ENCODE data around the gene CCDC172.

Gene CCDC172

DNA sequence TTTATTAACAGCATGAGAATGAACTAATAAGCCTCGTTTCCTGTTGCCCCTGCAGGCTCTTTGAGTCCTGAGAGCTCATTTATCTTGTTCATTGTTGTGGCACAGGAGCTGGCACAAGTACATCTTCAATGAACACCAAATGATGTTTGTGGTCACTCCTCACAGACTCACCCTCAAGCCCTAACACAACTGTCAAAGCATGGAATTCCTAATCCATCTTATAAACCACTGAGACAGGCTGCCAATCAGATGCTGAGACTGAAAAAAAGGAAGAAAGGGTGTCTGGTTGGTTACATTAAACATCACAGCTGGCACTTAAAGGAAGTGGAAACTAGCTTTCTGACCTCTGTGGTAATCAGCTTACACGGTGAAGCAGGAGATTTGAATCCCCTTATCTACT is 7.7 kb upstream of the CCDC172 start:
- Histone ChIP-seq H3K4me1 (ENCODE audit: insufficient read depth, low read length) (no peaks in the 10 kb centered on the region), H3K4me2 (ENCODE audit: insufficient read depth, low read length) (no peak overlapping the region)

DNA sequence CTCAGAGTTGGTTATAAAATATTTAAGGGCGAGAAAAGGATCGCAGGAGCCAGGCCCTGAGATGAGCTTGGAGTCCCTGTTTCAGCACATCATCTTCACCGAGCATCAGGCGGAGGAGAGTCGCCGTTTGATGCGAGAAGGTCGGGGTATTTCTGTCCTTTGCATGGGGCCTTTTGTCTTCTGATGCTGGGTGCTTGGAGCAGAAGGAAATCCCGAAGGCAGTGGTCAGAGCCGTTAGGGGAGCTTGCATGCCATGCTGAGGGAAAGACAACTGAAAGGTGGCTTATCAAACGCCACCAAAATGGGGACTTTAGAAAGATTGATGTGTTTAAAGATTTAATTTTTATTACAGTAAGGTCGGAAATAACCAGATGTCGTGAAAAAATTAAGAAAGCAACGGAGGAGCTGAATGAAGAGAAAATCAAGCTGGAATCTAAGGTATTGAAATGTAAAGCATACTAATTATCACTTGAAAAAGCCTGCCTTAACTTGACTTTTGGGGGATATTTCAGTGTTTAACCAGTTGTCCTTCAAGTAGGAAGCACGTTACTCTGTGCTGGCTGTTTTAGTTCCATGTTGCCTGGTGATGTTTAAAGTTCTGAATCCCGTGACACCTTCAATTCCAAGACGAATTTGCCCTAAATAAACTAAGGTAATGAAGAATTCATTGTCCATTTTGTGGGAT is 845 bp downstream of the CCDC172 start:
- Histone ChIP-seq H3K4me2 (ENCODE audit: insufficient read depth, low read length) (no peak overlapping the region), H2AFZ (ENCODE audit: low read depth, low read length) (no peak overlapping the region), H4K20me1 (ENCODE audit: insufficient read depth, low read length) (no peaks in the 10 kb centered on the region), H3K4me3 (ENCODE audit: low read depth in 1 of 2, low read length in 2 of 2) (no peak overlapping the region), H3K9me3 (ENCODE audit: insufficient read depth, low read length, severe bottlenecking) (no peaks in the 10 kb centered on the region), H3K4me1 (ENCODE audit: insufficient read depth, low read length) (no peaks in the 10 kb centered on the region), H3K36me3 (ENCODE audit: insufficient read depth, low read length) (no peaks in the 10 kb centered on the region), H3K27me3 (ENCODE audit: insufficient read depth, low read length, poor library complexity) (no peaks in the 10 kb centered on the region), H3K9ac (ENCODE audit: low read depth, low read length) (no peak overlapping the region), H3K27ac (ENCODE audit: low read length) (no peak overlapping the region), H3K79me2 (ENCODE audit: insufficient read depth, low read length) (no peaks in the 10 kb centered on the region)
- ATAC-seq (ENCODE audit: insufficient read depth, low read depth): no peak
- TF ChIP-seq, protein P1, sequence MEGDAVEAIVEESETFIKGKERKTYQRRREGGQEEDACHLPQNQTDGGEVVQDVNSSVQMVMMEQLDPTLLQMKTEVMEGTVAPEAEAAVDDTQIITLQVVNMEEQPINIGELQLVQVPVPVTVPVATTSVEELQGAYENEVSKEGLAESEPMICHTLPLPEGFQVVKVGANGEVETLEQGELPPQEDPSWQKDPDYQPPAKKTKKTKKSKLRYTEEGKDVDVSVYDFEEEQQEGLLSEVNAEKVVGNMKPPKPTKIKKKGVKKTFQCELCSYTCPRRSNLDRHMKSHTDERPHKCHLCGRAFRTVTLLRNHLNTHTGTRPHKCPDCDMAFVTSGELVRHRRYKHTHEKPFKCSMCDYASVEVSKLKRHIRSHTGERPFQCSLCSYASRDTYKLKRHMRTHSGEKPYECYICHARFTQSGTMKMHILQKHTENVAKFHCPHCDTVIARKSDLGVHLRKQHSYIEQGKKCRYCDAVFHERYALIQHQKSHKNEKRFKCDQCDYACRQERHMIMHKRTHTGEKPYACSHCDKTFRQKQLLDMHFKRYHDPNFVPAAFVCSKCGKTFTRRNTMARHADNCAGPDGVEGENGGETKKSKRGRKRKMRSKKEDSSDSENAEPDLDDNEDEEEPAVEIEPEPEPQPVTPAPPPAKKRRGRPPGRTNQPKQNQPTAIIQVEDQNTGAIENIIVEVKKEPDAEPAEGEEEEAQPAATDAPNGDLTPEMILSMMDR (IDR thresholded peaks at IDR 0.05; ENCODE audit: borderline replicate concordance, extremely low read depth, low read length, poor library complexity, severe bottlenecking): no peak
- no peak for TF ChIP-seq EZH2 (IDR thresholded peaks at IDR 0.05; ENCODE audit: borderline replicate concordance, low read depth, low read length, severe bottlenecking)
- no peak for DNase-seq

More for the DNA sequence above, 7.7 kb upstream of the CCDC172 start:
- Histone ChIP-seq H3K4me3 (ENCODE audit: low read depth in 1 of 2, low read length in 2 of 2) (no peak overlapping the region), H3K79me2 (ENCODE audit: insufficient read depth, low read length) (no peaks in the 10 kb centered on the region), H3K27ac (ENCODE audit: low read length) (no peak overlapping the region), H3K27me3 (ENCODE audit: insufficient read depth, low read length, poor library complexity) (no peaks in the 10 kb centered on the region), H2AFZ (ENCODE audit: low read depth, low read length) (no peak overlapping the region), H3K9ac (ENCODE audit: low read depth, low read length) (no peak overlapping the region), H3K36me3 (ENCODE audit: insufficient read depth, low read length) (no peaks in the 10 kb centered on the region), H3K9me3 (ENCODE audit: insufficient read depth, low read length, severe bottlenecking) (no peaks in the 10 kb centered on the region), H4K20me1 (ENCODE audit: insufficient read depth, low read length) (no peaks in the 10 kb centered on the region)
- DNase-seq: no peak
- TF ChIP-seq EZH2 (IDR thresholded peaks at IDR 0.05; ENCODE audit: borderline replicate concordance, low read depth, low read length, severe bottlenecking): no peak
- TF ChIP-seq, protein P1 (IDR thresholded peaks at IDR 0.05; ENCODE audit: borderline replicate concordance, extremely low read depth, low read length, poor library complexity, severe bottlenecking): no peak
- ATAC-seq (ENCODE audit: insufficient read depth, low read depth): no peak

DNA sequence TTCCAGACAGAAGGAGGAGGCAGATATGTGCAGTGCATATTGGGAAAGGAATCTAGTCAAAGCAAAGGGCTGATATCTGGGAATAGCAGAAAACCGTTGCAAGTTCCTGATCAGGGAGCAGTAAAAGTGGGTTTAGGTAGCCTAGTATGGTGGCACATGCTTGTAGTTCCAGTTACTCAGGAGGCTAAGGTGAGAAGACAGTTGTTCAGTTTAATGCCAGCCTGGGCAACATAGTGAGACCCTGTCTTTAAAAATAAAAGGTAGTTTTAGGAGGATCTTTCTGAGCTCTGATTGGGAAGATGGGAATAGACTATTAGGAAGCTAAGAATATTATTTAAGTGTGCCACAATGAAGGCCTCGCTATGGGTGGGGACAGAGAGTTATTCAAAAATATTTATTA is 1.7 kb downstream of the CCDC172 start:
- DNase-seq: no peak
- Histone ChIP-seq H3K4me2 (ENCODE audit: insufficient read depth, low read length) (no peak overlapping the region), H3K4me3 (ENCODE audit: low read depth in 1 of 2, low read length in 2 of 2) (no peak overlapping the region), H4K20me1 (ENCODE audit: insufficient read depth, low read length) (no peaks in the 10 kb centered on the region), H3K9me3 (ENCODE audit: insufficient read depth, low read length, severe bottlenecking) (no peaks in the 10 kb centered on the region), H2AFZ (ENCODE audit: low read depth, low read length) (no peak overlapping the region), H3K79me2 (ENCODE audit: insufficient read depth, low read length) (no peaks in the 10 kb centered on the region), H3K36me3 (ENCODE audit: insufficient read depth, low read length) (no peaks in the 10 kb centered on the region), H3K4me1 (ENCODE audit: insufficient read depth, low read length) (no peaks in the 10 kb centered on the region), H3K27ac (ENCODE audit: low read length) (no peak overlapping the region), H3K9ac (ENCODE audit: low read depth, low read length) (no peak overlapping the region), H3K27me3 (ENCODE audit: insufficient read depth, low read length, poor library complexity) (no peaks in the 10 kb centered on the region)
- TF ChIP-seq, protein P1 (IDR thresholded peaks at IDR 0.05; ENCODE audit: borderline replicate concordance, extremely low read depth, low read length, poor library complexity, severe bottlenecking): no peak
- no peak for TF ChIP-seq EZH2 (IDR thresholded peaks at IDR 0.05; ENCODE audit: borderline replicate concordance, low read depth, low read length, severe bottlenecking)
- ATAC-seq (ENCODE audit: insufficient read depth, low read depth): no peak

All from DND-41 (cell line).